HG02678 (cell line): ENCODE results near the gene SLC25A29.
"Not testable (repeated sequence)": the region's sequence is repeated elsewhere in the genome, so short reads cannot be mapped to it uniquely, and the experiment has no call there.

ENCODE experiments used
- ATAC-seq: cut with Tn5 transposase; IDR thresholded peaks from one replicate; pipeline ENCODE4 v1.9.1; 2021; ENCODE audit warnings: mild to moderate bottlenecking, moderate library complexity; ENCODE audit not compliant: unreplicated experiment

SLC25A29 gene

GRCh38 chr14:100312877-100313400 lies 6.7 kb upstream of the SLC25A29 start:
- no peak for ATAC-seq

DNA sequence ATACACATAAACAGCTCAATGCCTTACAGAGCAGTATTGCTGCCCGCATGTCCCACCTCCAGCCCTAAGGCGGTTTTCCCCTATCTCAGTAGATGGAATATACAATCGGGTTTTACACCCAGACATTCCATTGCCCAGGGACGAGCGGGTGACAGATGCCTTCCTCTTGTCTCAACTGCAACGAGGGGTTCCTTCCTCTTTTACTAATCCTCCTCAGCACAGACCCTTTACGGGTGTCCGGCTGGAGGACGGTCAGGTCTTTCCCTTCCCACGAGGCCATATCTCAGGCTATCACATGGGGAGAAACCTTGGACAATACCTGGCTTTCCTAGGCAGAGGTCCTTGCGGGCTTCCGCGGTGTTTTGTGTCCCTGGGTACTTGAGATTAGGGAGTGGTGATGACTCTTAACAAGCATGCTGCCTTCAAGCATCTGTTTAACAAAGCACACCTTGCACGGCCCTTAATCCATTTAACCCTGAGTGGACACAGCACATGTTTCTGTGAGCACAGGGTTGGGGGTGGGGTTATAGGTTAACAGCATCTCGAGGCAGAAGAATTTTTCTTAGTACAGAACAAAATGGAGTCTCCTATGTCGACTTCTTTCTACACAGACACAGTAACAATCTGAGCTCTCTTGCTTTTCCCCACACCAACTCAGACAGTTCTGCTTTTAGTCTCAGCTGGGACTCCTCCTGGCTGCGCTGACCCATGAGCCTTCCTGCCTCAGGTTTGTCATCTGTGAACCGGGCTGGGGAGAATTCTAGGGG lies 6.0 kb upstream of the SLC25A29 start:
- not testable (repeated sequence) for ATAC-seq

- ATAC-seq, result no peak
Measured at GRCh38 chr14:100309028-100309737, 2.9 kb upstream of the SLC25A29 start.

DNA sequence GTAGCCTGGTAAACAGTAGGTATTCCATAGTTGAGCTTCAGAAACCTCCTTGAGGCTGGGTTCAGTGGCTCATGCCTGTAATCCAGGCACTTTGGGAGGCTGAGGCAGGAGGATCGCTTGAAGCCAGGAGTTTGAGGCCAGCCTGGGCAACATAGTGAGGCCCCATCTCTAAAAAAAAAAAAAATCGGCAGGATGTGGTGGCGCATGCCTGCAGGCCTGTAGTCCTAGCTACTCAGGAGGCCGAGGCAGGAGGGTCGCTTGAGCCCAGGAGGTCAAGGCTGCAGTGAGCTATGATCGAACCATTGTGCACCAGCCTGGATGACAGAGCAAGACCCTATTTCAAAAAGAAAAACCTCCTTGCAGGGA lies 2.2 kb upstream of the SLC25A29 start:
- not testable (repeated sequence) for ATAC-seq

DNA sequence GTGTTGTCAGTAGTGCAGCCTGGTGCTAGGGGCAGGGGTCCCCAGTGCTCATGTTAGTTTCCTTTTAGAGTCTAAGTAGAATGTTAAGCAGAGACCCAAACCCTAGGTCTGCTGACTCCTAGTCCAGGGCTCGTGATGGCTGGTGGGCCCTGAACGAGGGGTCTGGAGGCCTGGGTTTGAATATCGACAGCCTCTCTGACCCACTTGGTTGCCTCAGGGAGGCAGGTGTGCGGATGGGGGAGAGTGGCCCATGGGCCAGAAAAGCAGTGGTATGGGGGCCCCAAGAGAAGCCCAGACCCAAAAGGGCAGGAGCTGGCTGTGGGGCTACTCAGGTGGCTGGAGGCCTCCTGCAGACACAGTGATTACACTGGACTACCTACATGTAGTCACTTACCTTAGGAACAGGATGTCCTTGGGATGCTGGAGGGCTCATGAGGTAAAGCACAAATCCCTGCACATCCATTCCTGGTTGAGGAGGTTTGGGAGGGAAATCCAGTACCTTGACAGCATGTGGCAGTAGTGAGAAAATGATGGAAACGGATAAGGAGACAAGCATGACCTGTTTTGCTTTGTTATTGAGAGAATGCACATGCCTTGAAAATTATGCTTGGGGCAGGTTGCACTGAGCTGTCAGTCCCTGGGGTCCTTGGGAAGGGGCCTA lies 1.7 kb upstream of the SLC25A29 start:
- ATAC-seq, result no peak

- no peak for ATAC-seq
Measured at GRCh38 chr14:100306998-100307765, 938 bp upstream of the SLC25A29 start.

GRCh38 chr14:100305324-100306100 lies 732 bp downstream of the SLC25A29 start:
- no peak for ATAC-seq

- no peak for ATAC-seq
Measured at GRCh38 chr14:100304825-100305323, 1.4 kb downstream of the SLC25A29 start.

- no peak for ATAC-seq
Measured at GRCh38 chr14:100303925-100304324, 2.3 kb downstream of the SLC25A29 start.

- no peak for ATAC-seq
Measured at GRCh38 chr14:100303179-100303578, 3.1 kb downstream of the SLC25A29 start.

DNA sequence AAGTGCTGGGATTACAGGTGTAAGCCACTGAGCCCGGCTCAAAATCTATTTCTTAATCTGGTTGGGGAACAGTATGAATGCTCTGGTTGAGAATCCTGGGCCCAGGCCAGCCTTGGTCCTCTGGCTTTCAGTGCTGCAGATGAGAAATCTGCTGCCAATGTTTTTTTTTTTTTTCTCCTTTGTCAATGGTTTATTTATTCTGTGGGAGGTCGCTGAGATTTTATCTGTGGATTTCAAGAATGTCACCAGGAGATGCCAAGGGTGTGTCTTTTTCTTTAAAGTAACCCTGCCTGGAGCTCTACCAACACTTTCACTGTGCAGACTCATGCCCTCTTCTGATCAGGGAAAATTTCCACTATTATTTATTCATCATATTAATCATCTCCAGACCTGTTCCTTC lies 3.6 kb downstream of the SLC25A29 start:
- no peak for ATAC-seq

DNA sequence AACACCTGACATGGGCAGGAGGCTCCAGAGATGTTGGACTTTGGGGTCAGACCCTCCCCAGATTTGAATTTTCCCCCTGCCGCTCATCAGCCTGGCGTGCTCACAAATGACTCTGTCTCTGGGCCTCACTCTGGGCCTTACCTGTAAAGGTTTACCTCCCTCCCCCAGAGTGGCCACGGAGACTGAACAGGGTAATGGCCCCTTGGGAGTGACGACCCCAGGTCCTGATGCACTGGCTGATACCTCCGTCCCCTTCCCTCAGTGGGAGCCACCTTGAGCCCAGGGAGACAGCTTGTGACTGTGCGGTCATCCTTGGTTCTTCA lies 7.0 kb downstream of the SLC25A29 start:
- no peak for ATAC-seq

GRCh38 chr14:100298551-100299237 lies 7.5 kb downstream of the SLC25A29 start:
- ATAC-seq, result no peak

DNA sequence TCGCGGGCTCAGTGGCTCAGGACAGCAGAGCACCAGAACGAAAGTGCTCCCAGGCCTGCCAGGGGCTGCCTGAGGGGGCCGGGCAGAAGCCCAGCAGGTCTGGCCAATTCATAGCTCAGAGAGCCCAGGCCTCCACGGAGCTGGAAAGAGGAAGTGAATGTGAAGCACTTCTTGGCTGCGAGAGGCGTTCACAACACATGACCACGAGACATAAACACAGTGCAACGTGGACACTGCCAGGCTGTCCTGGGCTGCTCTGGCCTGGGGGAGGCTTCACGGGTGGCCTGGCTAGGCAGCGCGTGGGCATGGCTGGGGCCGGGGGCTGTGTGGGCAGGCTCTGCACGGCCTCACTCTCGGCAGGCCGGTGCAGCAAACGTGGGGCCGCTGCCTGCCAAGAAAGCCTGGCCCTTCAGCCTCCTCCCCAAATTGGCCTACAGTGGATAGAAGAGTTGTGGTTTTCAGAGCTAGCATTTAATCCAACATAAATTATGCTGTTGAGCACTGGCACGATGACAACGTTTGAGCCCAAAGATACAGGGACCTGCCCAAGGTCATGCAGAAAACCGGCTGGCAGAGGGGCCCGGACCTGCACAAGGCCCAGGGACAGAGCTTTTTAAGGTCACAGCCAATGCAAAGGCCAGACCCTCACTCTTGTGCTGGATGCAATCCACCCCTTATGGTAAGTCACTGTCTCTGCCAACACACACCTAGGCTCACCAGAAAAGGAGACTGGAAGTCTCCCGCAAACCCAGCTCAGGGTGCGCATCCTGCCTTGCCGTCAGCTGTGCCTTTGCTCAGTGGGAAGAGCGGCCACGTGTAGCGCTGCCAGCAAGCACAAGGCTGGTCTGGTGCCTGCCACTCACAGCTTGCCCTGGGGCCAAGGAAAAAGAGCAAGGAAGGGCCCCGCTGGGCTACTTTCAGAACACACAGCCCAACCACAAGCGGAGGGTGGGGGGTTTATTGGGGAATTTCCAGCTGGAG lies 8.6 kb downstream of the SLC25A29 start:
- peak; percentile 84 for ATAC-seq

DNA sequence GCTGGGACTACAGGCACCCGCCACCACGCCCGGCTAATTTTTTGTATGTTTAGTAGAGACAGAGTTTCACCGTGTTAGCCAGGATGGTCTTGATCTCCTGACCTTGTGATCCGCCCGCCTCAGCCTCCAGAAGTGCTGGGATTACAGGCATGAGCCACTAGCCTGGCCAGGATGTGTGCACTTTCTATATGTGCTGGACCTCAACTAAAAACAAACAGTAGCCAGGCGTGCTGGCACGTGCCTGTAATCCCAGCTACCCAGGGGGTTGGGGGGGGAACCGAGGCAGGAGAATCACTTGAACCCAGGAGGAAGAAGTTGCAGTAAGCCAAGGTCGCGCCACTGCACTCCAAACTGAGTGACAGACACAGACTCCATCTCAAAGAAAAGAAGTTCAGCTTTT lies 9.5 kb downstream of the SLC25A29 start:
- ATAC-seq, result not testable (repeated sequence)

DNA sequence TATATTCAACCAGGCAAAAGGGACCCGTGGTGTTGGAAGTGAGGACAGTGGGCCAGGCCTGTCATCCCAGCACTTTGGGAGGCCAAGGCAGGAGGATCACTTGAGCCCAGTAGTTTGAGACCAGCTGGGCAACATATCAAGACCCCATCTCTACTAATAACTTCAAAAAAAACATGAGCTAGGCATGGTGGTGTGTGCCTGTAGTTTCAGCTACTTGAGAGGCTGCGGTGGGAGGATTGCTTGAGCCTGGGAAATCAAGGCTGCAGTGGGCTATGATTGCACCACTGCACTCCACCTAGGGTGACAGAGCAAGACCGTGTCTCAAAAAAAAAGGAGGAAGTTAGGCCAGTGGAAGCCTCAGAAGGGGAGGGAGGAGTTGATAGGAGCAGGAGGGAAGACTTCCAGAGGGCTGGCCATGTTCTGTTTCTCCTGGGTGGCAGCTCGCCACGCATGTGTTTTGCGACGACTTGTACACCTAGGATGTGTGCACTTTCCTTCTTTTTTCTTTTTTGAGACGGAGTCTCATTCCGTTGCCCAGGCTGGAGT lies 10.1 kb downstream of the SLC25A29 start:
- ATAC-seq, result no peak

DNA sequence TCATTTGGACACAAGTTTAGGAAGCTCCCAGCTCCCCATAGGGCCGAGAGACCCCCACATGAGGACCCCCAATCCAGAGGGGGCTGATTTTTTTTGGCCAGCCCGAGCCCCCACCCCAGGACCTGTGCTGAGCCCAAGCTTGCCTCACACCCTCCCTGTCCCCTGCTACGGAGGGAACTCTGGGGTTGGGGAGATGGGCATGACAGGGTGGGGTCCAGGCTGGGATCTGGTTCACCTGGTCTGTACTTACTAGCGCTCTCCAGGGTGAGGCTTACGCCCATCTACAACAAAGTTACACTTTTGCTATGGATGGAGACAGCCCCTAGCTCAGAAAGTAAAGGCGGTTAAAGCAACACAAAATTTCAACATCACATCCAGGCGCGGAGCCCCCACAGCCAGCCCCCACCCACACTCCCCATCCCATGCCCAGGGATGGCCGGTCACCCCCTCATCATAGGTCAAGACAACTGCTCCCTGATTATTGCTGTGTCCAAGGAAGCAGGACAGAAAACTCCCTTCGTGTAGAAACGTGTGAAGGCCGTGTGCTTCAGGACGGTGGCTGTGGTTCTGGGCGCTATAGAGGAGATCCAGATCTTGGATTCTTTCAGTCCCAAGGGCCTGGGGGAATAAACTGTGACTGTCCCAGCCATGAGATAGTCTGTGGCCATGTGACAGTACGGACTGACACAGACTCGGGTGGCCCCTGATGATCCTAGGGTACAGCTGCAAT lies 10.7 kb downstream of the SLC25A29 start:
- no peak for ATAC-seq
